Dedifferentiated amniotic fluid mesenchymal stem cell (primary cell): Measurements from ENCODE around the gene LYL1.

Source experiments
- DNase-seq: peaks from one replicate; pipeline ENCODE4 v3.0.0-alpha.2; 2016; ENCODE audit errors: extremely low spot score

The LYL1 gene

DNA sequence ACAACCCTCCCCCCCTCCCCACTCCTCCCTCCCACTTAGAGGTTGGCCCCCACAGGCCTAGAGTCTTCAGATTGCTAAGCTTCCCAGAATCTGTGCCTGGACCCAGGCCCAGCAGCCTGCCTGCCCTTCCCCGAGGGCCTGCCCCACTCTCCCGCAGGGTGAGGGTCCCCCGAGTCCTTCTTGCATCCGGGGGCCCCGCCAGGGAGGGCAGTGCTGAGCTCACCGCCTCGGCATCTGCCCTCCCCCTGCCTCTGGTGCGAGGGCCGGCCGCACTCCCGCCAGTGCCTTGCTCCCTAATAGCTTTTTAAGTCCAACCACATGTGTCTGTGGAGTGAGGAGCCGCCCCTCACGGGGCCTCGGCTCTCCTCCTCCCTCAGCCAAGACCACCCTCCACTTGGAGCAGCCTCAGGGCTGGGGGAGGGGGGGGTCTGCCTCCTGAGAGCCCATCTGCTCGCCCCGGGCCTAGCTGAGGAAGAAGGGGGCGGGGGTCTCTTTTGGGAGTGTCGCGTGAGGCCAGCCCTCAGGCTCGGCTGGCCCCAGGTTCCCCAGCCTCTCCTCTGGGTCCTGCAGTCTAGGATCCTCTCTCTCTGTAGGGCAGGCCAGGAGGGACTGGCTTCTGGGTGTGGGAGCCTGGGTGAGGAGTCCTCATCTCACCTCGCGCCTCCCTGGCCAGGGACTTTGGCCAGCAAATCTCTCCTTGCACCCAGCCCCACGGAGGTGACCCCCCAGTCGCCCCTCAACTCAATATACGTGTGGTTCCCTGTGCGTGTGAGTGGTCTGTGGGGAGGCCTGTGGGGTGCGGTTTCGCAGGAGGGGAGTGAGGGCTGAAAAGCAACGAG, 47.2 kb downstream of the LYL1 start:
- peak; percentile 89 for DNase-seq

DNA sequence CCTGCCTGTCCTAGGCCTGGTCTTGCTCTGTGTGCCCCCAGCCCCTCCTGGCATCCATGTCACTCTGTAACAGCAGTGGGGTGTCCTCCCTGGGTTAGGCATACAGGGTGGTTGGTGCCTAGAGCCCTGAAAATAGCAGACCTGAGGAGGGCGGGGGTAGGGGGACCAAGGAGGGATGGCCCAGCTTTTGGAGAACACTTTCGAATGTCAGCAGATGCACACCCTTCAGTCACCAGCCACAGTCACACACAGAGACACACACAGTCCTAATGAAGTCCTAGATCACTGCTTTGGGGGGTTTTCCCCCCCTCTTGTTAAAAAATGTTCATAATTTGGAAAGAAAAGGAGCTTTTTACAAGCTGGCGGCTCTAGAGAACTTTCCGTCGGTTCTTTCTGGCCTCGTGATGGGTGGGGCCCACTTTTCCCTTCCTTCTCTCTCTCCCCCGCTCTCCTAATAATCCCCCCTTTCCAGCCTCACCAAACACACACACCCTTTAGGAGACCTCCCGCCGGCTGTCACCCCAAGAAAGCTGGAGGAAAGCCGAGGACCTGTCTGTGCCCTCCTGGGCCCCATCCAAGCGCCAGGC, 47.9 kb downstream of the LYL1 start:
- peak; percentile 82 for DNase-seq

DNA sequence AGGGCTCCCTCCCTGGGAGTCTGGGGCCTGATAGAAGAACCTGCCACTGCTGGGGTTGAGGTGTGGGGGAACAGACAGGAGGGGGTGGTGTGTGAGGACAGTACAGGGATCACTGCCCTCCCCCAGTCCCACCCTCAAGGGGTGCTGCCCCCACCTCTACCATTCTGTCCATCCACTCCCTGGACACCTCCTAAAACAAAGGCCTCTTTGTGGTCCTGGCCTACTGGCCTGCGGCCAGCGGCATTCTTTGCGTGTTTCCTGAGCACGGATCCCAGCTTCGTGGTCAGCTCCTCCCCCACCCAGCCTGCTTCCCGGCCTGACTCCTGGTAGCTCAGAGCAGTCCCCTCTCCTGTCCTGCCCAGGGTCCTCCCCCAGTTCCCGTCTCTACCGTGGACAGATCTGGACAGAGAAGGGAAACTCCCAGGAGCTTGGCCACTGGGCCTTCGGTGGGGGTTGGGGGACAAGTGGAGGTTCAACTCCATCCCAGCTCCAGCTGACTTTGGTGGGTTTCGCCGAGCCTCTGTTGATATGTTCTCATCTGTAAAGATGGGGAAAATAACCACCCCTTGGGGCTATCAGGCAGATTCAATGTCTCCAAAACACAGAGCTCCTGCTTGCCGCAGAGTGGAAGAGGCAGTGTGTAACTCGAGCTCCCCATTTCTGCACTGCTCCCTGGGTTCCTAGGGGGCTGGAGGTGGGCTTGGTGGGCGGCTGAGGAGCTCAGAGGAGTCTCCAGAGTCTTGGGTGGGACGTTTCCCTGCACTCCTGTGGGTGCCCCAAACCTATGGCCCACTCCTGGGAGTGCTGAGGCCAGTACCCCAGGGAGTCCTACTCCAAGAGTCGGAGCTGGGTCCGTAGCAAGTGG, 48.7 kb downstream of the LYL1 start:
- DNase-seq = peak; percentile 86

DNA sequence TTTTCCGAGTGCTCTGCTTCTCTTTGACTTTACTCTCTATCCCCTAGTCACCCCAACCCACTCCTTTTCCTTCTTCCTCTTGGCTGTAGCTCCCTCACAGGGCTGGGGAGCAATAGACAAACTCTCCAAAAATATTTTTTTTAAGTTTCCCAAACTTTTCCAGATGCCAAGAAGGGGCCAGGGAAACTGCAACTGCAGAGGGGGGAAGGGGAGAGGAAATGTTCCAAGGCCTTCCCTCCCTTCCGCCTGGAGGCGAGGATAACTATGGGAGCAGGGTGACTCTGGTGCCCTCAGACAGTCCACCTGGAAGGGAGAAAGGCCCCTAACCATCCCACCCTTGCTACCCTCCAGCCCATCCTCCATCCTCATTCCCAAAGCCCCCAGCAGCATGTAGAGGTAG, 49.4 kb downstream of the LYL1 start:
- no peak for DNase-seq

DNA sequence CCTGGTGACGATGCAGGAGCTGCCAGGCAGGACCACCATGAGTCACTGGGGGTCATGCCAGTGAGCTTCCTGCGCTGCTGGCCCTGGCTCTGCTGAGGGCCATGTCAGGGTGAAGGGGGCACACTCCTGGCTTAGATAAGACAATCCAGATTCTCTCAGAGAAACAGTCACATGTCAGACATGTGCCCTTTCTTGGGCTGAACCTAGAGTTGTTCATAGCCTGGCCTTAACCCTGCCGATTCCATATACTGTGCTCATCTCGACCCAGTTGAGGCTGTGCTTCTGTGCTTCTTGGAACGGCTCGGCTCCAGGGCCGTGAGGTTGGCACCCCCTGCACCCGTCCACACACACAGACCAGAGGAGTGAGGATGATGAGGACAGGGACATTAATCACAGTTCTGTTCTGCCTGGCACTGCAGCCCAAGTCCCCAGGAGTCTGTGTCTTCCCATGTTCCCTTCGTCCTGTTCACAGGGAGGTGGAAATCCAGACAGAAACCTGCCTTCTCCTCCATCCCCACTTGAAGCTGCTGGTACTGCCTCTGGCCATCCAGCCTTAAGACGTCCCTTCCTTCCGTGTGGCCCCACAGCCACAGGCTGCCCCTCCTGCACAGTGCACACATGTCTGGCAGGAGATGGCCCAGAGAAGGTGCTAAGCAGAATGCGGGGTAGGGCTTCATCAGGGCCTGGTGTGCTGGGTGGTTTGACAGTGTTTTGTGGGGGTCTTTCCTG, 50.0 kb downstream of the LYL1 start:
- DNase-seq = no peak

DNA sequence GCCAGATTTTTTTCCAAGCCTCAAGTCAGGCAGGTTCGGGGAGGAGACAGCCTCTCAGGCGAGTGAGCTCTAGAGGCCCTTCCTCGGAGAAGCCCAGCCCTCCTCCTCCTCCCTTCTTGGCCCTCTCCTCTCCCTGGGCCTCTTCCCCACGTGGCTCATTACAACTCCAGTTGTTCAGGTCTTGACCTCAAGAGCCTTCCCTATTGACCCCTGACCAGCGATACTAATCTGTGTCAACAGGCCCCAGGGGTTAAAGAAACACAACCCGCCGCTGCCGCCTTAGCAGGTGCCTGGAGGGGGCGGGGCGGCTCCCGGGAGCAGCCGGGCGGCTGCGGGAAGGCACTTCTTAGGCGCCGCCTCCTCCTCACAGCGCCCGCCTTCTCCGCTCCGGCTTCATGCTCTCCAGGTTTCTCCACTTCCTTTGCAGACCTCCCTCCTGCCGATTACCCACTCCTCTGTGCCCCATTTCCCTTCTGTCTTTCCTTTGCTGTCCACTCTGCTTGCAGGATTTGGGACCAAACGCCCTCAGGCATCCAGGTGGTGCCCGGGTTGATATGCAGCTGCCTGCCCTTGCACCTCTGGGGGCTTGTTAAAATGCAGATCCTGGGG, 51.0 kb downstream of the LYL1 start:
- no peak for DNase-seq

DNA sequence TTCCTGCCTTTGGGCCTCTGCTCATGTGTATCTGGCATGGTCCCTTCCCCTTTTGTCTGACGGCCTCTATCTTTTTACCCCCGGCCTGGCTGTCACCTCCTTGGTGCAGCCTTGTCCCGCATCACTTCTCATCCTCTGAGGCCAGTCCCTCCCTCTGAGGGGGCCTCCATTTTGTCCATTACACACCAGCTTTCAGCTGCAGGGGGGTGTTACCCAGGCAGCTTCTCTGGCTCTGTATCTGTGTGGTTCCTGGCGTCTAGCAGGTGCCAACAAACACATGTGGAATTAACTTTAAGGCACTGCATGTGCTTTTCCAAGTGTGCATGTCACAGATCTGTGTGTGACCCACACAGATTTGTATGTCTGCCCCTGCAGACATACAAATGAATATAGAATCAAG, 52.4 kb downstream of the LYL1 start:
- no peak for DNase-seq
